GM06990 (cell line): ENCODE measurements around the gene ERCC6.

Source experiments
- DNase-seq: peaks from one replicate; pipeline ENCODE4 v3.0.0-alpha.2; 2011; ENCODE audit not compliant: insufficient read length; ENCODE audit errors: extremely low read depth
- H3K27me3 ChIP-seq: replicated peaks from 2 replicates; pipeline ENCODE4 v1.6.0; 2011; ENCODE audit warnings: low read length; ENCODE audit not compliant: control insufficient read depth, insufficient read depth
- H3K36me3 ChIP-seq: 2 replicates; pipeline ENCODE4 v1.5.1; 2011; ENCODE audit warnings: low read length; ENCODE audit not compliant: control insufficient read depth, insufficient read depth
- H3K4me3 ChIP-seq: replicated peaks from 2 replicates; pipeline ENCODE4 v1.5.1; 2011; ENCODE audit warnings: low read depth, mild to moderate bottlenecking, control low read depth, low read length
- CTCF ChIP-seq: IDR thresholded peaks from 2 replicates; pipeline ENCODE4 v1.5.1; 2011; ENCODE audit warnings: low read length, control low read depth, mild to moderate bottlenecking, inconsistent platforms; ENCODE audit not compliant: insufficient read depth, poor library complexity, severe bottlenecking

ERCC6 gene

GRCh38 chr10:49465736-49466135 lies 73.2 kb downstream of the ERCC6 start:
- no peaks in the 10 kb centered on the region for H3K27me3 ChIP-seq
- DNase-seq, result no peak
- H3K4me3 ChIP-seq, result no peak overlapping the region
- no peaks in the 10 kb centered on the region; the same call in none of the 2 replicates for H3K36me3 ChIP-seq
- no peak for TF ChIP-seq CTCF
